Neural crest cell (in vitro differentiated cells): ENCODE results near the gene SP2. TPM values are rescaled to one million over a fixed set of nuclear protein-coding genes. Genes with fewer than 3 reads are reported as not detected.

ENCODE experiments used
- DNase-seq: peaks from one replicate; pipeline ENCODE4 v3.0.0; 2021; ENCODE audit warnings: low read depth, mixed read lengths, low spot score
- H3K27ac Mint-ChIP-seq: one replicate; pipeline ENCODE4 v1.8.0; 2021; ENCODE audit warnings: mild to moderate bottlenecking, mixed read lengths; ENCODE audit not compliant: unreplicated experiment
- H3K27me3 Mint-ChIP-seq: 2 replicates; pipeline ENCODE4 v1.8.0; 2021; ENCODE audit warnings: low read depth, mild to moderate bottlenecking, mixed read lengths
- H3K36me3 Mint-ChIP-seq: 2 replicates; pipeline ENCODE4 v1.8.0; 2021; ENCODE audit warnings: low read depth, mild to moderate bottlenecking, mixed read lengths
- H3K4me1 Mint-ChIP-seq: 2 replicates; pipeline ENCODE4 v1.8.0; 2021; ENCODE audit warnings: mixed read lengths
- H3K4me3 Mint-ChIP-seq: one replicate; pipeline ENCODE4 v1.8.0; 2021; ENCODE audit warnings: mild to moderate bottlenecking, mixed read lengths
- H3K9me3 Mint-ChIP-seq: 2 replicates; pipeline ENCODE4 v1.8.0; 2021; ENCODE audit warnings: mixed read lengths
- CTCF ChIP-seq: fragments of 200-600 bp; sonication (generic); conservative IDR thresholded peaks from 2 replicates; pipeline ENCODE4 v1.5.0; 2021; ENCODE audit warnings: antibody characterized with exemption, mild to moderate bottlenecking
- total RNA-seq: library from RNA; stranded (reverse); gene quantifications from 2 replicates; pipeline ENCODE4 v1.2.1, GENCODE V29; 2021

SP2 gene
- total RNA-seq, 1 donor from 2014 or later = 22.4 TPM

- H3K4me3 Mint-ChIP-seq = peak within 1 kb of the TSS; percentile 73
- peak; percentile 56 for DNase-seq
- H3K9me3 Mint-ChIP-seq = peaks cover 4% of the 10 kb centered on the region
- H3K27me3 Mint-ChIP-seq = peaks cover 11% of the 10 kb centered on the region
- H3K4me1 Mint-ChIP-seq = peaks cover 15% of the 10 kb centered on the region
- no peaks in the 10 kb centered on the region for H3K36me3 Mint-ChIP-seq
- no peak for TF ChIP-seq CTCF
- no peak within 1 kb of the TSS for H3K27ac Mint-ChIP-seq
Measured at GRCh38 chr17:47941246-47942095, 45.4 kb downstream of the SP2 start, which contains the start of gene PNPO. Gene PNPO (plus strand): TSS chr17:47941571. CDS start chr17:47941676, 105 bp downstream.

GRCh38 chr17:47942096-47942510 is 46.1 kb downstream of the SP2 start:
- no peak overlapping the region for H3K27ac Mint-ChIP-seq
- no peaks in the 10 kb centered on the region for H3K36me3 Mint-ChIP-seq
- H3K27me3 Mint-ChIP-seq = peaks cover 11% of the 10 kb centered on the region
- DNase-seq = no peak
- H3K4me3 Mint-ChIP-seq = peak overlapping the region; percentile 73
- TF ChIP-seq CTCF = no peak
- H3K4me1 Mint-ChIP-seq = peaks cover 15% of the 10 kb centered on the region
- H3K9me3 Mint-ChIP-seq = peaks cover 4% of the 10 kb centered on the region

GRCh38 chr17:47942568-47942967 is 46.5 kb downstream of the SP2 start:
- Mint-ChIP-seq H3K4me1 (peaks cover 15% of the 10 kb centered on the region), H3K4me3 (no peak overlapping the region), H3K27me3 (peaks cover 11% of the 10 kb centered on the region), H3K27ac (no peak overlapping the region), H3K36me3 (no peaks in the 10 kb centered on the region), H3K9me3 (peaks cover 4% of the 10 kb centered on the region)
- TF ChIP-seq CTCF = no peak
- no peak for DNase-seq

- Mint-ChIP-seq H3K9me3 (peaks cover 4% of the 10 kb centered on the region), H3K27me3 (peaks cover 11% of the 10 kb centered on the region), H3K27ac (peak overlapping the region; percentile 2), H3K4me1 (peaks cover 24% of the 10 kb centered on the region), H3K4me3 (no peak overlapping the region), H3K36me3 (no peaks in the 10 kb centered on the region)
- no peak for TF ChIP-seq CTCF
- DNase-seq = no peak
Measured at GRCh38 chr17:47945080-47945479, 49.0 kb downstream of the SP2 start.

GRCh38 chr17:47945529-47946508 is 49.8 kb downstream of the SP2 start:
- H3K27ac Mint-ChIP-seq = peak overlapping the region; percentile 2
- peaks cover 30% of the 10 kb centered on the region for H3K4me1 Mint-ChIP-seq
- peaks cover 4% of the 10 kb centered on the region for H3K9me3 Mint-ChIP-seq
- no peak overlapping the region for H3K4me3 Mint-ChIP-seq
- TF ChIP-seq CTCF = no peak
- no peak for DNase-seq
- H3K27me3 Mint-ChIP-seq = peaks cover 7% of the 10 kb centered on the region
- no peaks in the 10 kb centered on the region for H3K36me3 Mint-ChIP-seq
